ENCODE measurements around the gene KIAA1143. TPM values are rescaled to one million over a fixed set of nuclear protein-coding genes. Genes with fewer than 3 reads are reported as not detected.

KIAA1143 gene
- total RNA-seq, result 36.5 and 38.9 TPM in 2 replicates

DNA sequence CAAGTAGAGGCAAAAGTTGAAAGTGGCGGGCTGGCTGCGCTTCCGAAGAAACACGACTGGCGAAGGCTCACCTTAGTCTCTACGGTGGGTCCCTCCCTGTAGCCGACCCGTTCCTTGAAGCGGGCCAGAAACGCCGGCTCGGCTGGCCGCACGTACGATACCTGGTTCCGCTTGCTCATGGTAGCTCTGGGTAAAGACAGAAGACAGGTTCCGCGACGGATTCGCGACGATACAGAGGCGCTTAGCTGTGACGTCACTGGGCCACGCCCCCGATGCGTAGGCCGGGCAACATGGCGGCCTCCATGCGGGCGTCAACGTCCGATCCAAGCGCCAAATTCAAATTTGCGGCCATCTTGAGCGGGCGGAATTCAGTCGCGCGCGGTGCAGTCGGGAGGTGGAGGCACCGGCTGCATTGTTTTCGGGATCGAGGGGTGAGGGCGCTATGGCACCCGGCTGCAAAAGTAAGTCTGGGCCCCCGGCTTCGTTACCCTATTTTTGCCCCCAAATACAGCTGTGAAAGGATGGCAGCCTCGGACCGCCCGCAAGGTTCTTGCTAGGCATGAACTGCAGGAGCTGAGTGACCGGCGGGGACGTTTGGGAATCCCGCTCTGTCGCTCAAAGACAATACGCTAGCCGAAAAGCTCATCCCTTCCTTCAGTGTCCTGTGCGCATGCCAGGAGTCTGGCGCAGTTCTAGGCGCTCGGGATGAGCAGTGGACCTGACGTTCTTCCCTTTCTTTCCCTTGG is at the start of gene KIAA1143, which contains the start of gene KIF15:
TSS of gene KIAA1143 (minus strand) at position 196 of the 746 bp plus-strand sequence. CDS start at position 179, 17 bp downstream.
TSS of gene KIF15 (plus strand) at position 371 of the 746 bp plus-strand sequence. CDS start at position 443, 72 bp downstream.

DNA sequence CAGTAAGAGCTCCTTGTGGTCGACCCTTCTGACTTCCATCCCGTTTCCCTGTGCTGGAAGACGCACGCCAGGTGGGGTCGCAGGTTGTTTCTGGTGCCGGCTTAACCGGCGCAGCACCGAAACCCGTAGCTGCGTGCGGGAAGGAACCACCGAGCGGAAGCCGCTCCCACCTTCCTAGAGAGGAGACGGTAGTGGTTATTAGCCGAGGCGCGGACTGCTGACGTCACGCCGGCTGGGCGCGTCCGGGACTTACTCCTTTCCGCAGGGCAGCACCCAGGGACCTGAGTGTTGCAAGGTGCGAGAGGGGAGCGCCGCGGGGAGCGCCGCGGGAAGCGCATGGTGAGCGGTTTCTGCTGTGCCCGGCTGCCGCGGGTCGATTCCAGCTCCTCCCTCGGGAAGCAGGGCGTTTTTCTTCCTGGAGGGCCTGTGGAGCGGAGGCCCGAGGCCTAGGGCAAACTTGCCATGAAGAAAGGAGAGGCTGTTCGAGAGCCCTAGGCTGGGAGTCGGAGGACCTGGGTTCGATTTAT is 32.0 kb downstream of the KIAA1143 start, which contains the start of gene ZNF501:
TSS of gene ZNF501 (plus strand) at position 252 of the 527 bp plus-strand sequence. CDS start 4,787 bp downstream, outside the sequence.

DNA sequence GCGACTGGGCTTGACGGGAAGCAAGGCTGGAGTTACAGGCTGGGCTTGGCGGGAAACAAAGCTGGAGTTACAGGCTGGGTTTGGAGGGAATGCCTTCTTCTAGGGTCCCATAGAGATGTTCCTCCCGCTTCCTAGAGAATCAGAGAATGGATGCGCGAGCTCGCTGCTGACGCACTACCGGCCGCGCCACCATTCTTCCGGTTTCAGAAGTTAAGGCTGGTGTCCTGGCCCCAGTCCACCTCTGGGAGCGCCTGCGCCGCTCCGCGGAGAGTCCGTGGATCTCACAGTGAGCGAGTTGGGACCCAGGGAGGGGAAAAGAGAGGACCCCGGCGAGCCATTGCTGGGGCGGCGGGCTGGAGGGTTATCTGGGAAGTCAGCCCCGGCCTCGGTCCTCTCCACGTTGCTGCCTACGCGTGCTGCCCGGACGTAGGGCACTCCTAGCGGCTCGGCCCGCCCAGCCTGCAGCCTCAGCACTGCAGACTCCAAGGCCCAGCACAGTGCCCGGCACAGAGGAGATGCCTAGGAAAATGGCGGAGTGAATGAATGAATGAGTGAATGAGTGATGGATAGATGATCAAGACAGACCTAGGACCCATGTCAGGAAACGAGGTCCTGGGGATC is 48.9 kb downstream of the KIAA1143 start, which contains the start of gene ZNF502:
TSS of gene ZNF502 (plus strand) at position 206 of the 621 bp plus-strand sequence. CDS start 7,602 bp downstream, outside the sequence.

Other genes starting within 250 kb of the KIAA1143 start
- gene ZKSCAN7, start 206.4 kb downstream of the KIAA1143 start, total RNA-seq, result 6.1 and 9.0 TPM in 2 replicates
- 3.2 and 6.1 TPM in 2 replicates for gene ZNF660, start 176.7 kb downstream of the KIAA1143 start, total RNA-seq
- gene ZNF197, start 136.6 kb downstream of the KIAA1143 start, total RNA-seq, result 21.6 and 22.9 TPM in 2 replicates
- gene ZNF35, start 112.9 kb downstream of the KIAA1143 start, total RNA-seq, result 12.4 and 12.7 TPM in 2 replicates
- 5.0 and 8.2 TPM in 2 replicates for gene ZNF502, start 49.0 kb downstream of the KIAA1143 start, total RNA-seq
- gene ZNF501, start 32.0 kb downstream of the KIAA1143 start, total RNA-seq, result 6.9 and 9.5 TPM in 2 replicates
- 4.1 and 8.4 TPM in 2 replicates for gene KIF15, start 175 bp upstream of the KIAA1143 start, total RNA-seq
- 16.1 and 16.7 TPM in 2 replicates for gene TMEM42, start 100.3 kb upstream of the KIAA1143 start, total RNA-seq
- gene TGM4, start 113.0 kb upstream of the KIAA1143 start, total RNA-seq, result not detected in 2 replicates
- 72.1 and 83.8 TPM in 2 replicates for gene ZDHHC3, start 214.6 kb upstream of the KIAA1143 start, total RNA-seq
- 43.1 and 47.5 TPM in 2 replicates for gene EXOSC7, start 214.6 kb upstream of the KIAA1143 start, total RNA-seq

Measured in articular chondrocyte of knee joint (primary cell).